ENCODE measurements around the gene DDX20.

Gene DDX20

GRCh38 chr1:111755331-111756123 lies at the start of gene DDX20:
DDX20 (plus strand) TSS chr1:111755901; CDS start chr1:111755925, 24 bp downstream.
- H3K79me2 ChIP-seq (ENCODE audit: control insufficient read depth, low read length) = peaks cover 54% of the 10 kb centered on the region
- peak within 1 kb of the TSS; percentile 86 for H3K27ac ChIP-seq (ENCODE audit: low read depth, low read length)
- no peaks in the 10 kb centered on the region for H3K27me3 ChIP-seq (ENCODE audit: control insufficient read depth, low read length)
- H3K36me3 ChIP-seq (ENCODE audit: control insufficient read depth, low read length) = peaks cover 43% of the 10 kb centered on the region
- H3F3A ChIP-seq (ENCODE audit: control insufficient read depth, insufficient read depth) = no peaks in the 10 kb centered on the region; the same call in 1 of the 2 replicates
- no peaks in the 10 kb centered on the region for H3K9me2 ChIP-seq (replicated peaks; ENCODE audit: control insufficient read depth, low read length)
- H3K9me3 ChIP-seq (ENCODE audit: control insufficient read depth, insufficient read depth, low read length) = no peaks in the 10 kb centered on the region
- H3K4me1 ChIP-seq (ENCODE audit: control insufficient read depth, low read length) = peaks cover 29% of the 10 kb centered on the region
- H3K4me3 ChIP-seq (ENCODE audit: low read length) = peak within 1 kb of the TSS; percentile 96
- TF ChIP-seq, protein P1, sequence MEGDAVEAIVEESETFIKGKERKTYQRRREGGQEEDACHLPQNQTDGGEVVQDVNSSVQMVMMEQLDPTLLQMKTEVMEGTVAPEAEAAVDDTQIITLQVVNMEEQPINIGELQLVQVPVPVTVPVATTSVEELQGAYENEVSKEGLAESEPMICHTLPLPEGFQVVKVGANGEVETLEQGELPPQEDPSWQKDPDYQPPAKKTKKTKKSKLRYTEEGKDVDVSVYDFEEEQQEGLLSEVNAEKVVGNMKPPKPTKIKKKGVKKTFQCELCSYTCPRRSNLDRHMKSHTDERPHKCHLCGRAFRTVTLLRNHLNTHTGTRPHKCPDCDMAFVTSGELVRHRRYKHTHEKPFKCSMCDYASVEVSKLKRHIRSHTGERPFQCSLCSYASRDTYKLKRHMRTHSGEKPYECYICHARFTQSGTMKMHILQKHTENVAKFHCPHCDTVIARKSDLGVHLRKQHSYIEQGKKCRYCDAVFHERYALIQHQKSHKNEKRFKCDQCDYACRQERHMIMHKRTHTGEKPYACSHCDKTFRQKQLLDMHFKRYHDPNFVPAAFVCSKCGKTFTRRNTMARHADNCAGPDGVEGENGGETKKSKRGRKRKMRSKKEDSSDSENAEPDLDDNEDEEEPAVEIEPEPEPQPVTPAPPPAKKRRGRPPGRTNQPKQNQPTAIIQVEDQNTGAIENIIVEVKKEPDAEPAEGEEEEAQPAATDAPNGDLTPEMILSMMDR (IDR thresholded peaks at IDR 0.05; ENCODE audit: low read depth, low read length, poor library complexity, severe bottlenecking) = peak; percentile 96
- no peak for TF ChIP-seq EZH2phosphoT487 (IDR thresholded peaks at IDR 0.05; ENCODE audit: borderline replicate concordance, low read length)
- H3K4me2 ChIP-seq (ENCODE audit: low read length) = peak within 1 kb of the TSS; percentile 94
- peaks cover 12% of the 10 kb centered on the region; the same call in 1 of the 2 replicates for H4K20me1 ChIP-seq (ENCODE audit: control insufficient read depth, insufficient read depth, low read depth, low read length)

- H3K4me2 ChIP-seq (ENCODE audit: low read length) = no peak overlapping the region
- H3K79me2 ChIP-seq (ENCODE audit: control insufficient read depth, low read length) = no peaks in the 10 kb centered on the region
- H3K27me3 ChIP-seq (ENCODE audit: control insufficient read depth, low read length) = no peaks in the 10 kb centered on the region
- no peaks in the 10 kb centered on the region for H4K20me1 ChIP-seq (ENCODE audit: control insufficient read depth, insufficient read depth, low read depth, low read length)
- peaks cover 79% of the 10 kb centered on the region for H3K36me3 ChIP-seq (ENCODE audit: control insufficient read depth, low read length)
- no peak overlapping the region for H3K4me3 ChIP-seq (ENCODE audit: low read length)
- H3K27ac ChIP-seq (ENCODE audit: low read depth, low read length) = no peak overlapping the region
- no peak for TF ChIP-seq EZH2phosphoT487 (IDR thresholded peaks at IDR 0.05; ENCODE audit: borderline replicate concordance, low read length)
- TF ChIP-seq, protein P1 (IDR thresholded peaks at IDR 0.05; ENCODE audit: low read depth, low read length, poor library complexity, severe bottlenecking) = no peak
- H3F3A ChIP-seq (ENCODE audit: control insufficient read depth, insufficient read depth) = peaks cover 11% of the 10 kb centered on the region
- H3K9me2 ChIP-seq (replicated peaks; ENCODE audit: control insufficient read depth, low read length) = no peaks in the 10 kb centered on the region
- H3K4me1 ChIP-seq (ENCODE audit: control insufficient read depth, low read length) = no peaks in the 10 kb centered on the region
- H3K9me3 ChIP-seq (ENCODE audit: control insufficient read depth, insufficient read depth, low read length) = no peaks in the 10 kb centered on the region
Measured at GRCh38 chr1:111706921-111707320, 48.8 kb upstream of the DDX20 start.

DNA sequence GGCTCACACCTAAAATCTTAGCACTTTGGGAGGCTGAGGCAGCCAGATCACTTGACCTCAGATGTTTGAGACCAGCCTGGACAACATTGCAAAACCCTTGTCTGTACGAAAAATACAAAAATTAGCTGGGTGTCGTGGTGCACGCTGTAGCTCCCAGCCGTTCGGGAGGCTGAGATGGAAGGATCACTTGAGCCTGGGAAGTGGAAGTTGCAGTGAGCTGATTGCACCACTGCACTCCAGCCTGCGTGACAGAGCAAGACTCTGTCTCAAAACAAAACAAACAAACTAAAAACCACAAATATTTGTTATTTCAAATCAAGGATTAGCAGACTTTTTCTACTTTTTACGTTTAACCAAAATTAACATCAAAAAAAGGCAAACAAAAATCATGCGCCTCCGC lies 47.8 kb upstream of the DDX20 start:
- Histone ChIP-seq H3K27me3 (ENCODE audit: control insufficient read depth, low read length) (no peaks in the 10 kb centered on the region), H3K4me2 (ENCODE audit: low read length) (no peak overlapping the region), H3F3A (ENCODE audit: control insufficient read depth, insufficient read depth) (peaks cover 19% of the 10 kb centered on the region), H3K9me3 (ENCODE audit: control insufficient read depth, insufficient read depth, low read length) (no peaks in the 10 kb centered on the region), H3K27ac (ENCODE audit: low read depth, low read length) (no peak overlapping the region), H3K4me1 (ENCODE audit: control insufficient read depth, low read length) (no peaks in the 10 kb centered on the region), H3K9me2 (replicated peaks; ENCODE audit: control insufficient read depth, low read length) (no peaks in the 10 kb centered on the region), H3K79me2 (ENCODE audit: control insufficient read depth, low read length) (no peaks in the 10 kb centered on the region), H3K36me3 (ENCODE audit: control insufficient read depth, low read length) (peaks cover 76% of the 10 kb centered on the region), H4K20me1 (ENCODE audit: control insufficient read depth, insufficient read depth, low read depth, low read length) (no peaks in the 10 kb centered on the region), H3K4me3 (ENCODE audit: low read length) (no peak overlapping the region)
- TF ChIP-seq EZH2phosphoT487 (IDR thresholded peaks at IDR 0.05; ENCODE audit: borderline replicate concordance, low read length) = no peak
- TF ChIP-seq, protein P1 (IDR thresholded peaks at IDR 0.05; ENCODE audit: low read depth, low read length, poor library complexity, severe bottlenecking) = no peak

Measured in DOHH2 (cell line).